GM12801 (cell line): Measurements from ENCODE around the gene FXYD3.

ENCODE experiments used
- CTCF ChIP-seq: IDR thresholded peaks from one replicate; pipeline ENCODE4 v1.5.1; 2011; ENCODE audit warnings: control low read depth; ENCODE audit not compliant: insufficient read length; ENCODE audit errors: extremely low read depth

Gene FXYD3

GRCh38 chr19:35088131-35088913 lies 27.3 kb upstream of the FXYD3 start:
- no peak for TF ChIP-seq CTCF

- TF ChIP-seq CTCF, result no peak
These were observed 26.1 kb upstream of the FXYD3 start for GRCh38 chr19:35089554-35089953.

DNA sequence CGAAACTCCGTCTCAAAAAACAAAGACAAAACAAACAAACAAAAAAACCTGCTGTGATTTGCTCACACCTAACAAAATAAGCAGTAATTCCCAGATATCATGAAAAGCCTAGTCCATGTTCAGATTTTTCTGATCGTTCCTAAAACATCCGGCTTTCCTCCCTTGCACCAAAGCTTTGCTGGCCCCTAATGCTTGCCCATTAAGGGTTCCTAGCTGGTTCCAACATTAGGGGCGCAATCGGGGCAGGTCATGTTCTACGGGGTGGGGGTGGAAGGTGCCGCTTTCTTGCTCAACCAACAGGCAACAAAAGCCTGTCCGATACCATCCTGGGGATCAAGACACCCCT lies 25.5 kb upstream of the FXYD3 start:
- no peak for TF ChIP-seq CTCF

DNA sequence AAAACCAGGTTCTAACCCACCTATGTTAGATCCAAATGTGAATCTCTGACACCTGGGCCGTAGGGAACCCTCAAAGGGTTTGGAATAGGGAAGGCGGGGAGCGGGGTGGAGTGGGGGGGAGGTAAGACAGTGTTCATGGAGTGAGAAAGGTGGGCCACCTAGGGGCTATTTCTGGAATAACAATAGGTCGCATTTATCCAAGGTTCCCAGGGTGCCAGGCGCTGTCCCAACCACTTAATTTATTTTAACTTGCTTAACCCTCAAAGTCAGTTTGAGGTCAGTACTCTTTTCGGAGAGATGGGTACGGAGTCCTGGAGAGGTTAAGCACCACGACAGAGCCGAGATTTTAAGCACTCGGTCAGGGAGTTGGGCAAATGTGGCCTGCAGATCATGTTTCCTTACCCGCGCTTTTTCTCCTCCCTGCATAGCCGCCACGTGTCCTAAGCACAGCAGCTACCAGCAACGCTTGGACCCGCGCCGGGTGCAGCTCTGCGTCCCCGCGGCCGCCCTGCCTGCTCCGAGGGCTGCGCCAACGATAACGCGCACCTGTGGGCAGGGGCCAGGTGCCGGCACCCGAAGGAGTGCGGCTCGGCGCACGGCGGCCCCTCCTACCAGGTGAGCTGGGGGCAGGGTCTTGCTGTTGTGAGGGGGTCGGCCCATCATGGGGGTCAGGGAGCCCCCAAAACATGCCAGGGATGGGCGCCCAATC lies 25.0 kb upstream of the FXYD3 start:
- no peak for TF ChIP-seq CTCF

DNA sequence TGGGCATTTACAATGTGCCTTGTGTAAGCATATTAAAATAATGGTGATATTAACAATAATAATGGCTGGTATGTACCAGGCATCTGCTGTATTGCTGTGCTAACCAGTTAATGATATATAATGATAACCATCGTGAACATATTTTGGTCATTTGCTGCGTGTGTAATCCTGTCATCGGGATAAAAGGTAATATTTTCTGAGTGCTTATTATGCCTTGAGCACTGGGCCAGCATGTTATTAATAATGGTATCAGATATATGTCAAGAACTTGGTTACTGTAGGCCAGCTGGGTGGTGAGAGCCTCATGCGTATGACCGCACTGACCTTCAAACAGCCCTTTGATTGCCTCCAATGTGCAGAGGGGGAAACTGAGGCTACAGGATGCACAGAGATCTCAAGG lies 22.2 kb upstream of the FXYD3 start:
- no peak for TF ChIP-seq CTCF

DNA sequence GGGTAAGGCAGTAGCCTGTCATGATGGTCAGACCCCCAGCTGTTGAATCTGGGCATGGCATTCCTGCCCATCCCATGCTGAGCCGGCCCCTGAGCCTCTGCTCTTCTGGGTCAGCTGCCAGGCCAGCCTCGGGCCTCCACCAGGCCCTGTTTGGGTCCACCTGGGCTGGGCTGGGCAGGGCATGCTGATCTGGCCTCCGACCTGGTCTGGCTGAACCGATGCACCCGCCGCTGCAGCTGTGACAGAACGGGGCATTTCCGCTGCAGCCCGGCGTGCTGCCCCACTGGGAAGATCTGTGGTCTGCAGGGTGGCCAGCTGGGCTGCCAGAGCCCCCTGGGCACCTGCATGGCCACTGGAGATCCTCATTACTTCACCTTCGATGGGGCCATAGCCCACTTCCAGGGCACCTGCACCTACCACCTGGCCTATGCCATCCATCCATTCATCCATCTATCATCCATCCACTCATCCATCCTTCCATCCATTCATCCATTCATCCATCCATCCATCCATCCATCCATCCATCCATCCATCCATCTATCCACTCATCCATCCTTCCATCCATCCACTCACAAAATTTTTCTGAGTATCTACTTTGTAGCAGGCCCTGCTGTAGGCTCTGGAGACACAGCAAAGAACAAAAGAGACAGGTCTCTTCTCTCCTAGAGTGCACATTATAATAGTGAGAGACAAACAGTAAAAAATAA lies 21.5 kb upstream of the FXYD3 start:
- no peak for TF ChIP-seq CTCF

DNA sequence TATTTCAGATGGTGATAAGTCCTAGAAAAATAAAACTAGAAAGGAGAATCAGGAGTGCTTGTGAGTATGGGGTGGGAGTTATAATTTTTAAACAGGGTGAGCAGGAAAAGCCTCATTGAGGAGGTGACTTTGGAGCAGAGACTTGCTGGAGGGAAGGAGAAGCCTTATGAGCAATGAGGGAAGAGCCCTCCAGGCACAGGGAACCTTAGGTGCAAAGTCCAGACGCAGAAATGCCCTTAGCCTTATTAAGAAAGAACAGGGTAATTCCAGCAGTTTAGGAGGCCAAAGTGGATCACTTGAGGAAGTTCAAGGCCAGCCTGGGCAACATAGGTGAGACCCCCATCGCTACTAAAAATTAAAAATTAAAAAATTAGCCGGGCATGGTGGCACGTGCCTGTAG lies 21.0 kb upstream of the FXYD3 start:
- TF ChIP-seq CTCF, result no peak
